ENCODE results near the gene RPS25. TPM values are rescaled to one million over a fixed set of nuclear protein-coding genes. Genes with fewer than 3 reads are reported as not detected.
A peak's percentile ranks its signal among the peaks of the same experiment; 100 is the strongest.
"Not testable (repeated sequence)": the region's sequence is repeated elsewhere in the genome, so short reads cannot be mapped to it uniquely, and the experiment has no call there.

RPS25 gene
- total RNA-seq, 1 donor from 2014 or later, result 609 TPM

DNA sequence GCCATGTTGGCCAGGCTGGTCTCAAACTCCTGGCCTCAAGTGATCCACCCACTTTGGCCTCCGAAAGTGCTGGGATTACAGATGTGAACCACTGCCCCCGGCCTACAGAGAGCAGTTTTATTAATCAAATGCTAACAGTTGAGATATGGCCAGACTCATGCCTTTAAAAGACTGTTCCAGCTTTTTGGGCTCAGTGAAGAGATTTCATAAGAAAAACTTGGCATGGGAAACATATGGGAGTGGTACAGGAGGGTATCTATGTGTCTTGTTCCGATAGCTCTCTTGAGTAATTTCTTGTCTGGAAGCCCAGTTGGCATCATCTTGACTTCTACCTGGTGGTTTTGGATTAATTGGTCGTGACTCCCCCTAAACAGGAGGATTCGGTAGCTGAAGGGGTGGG, 20.7 kb upstream of the RPS25 start:
- Mint-ChIP-seq H3K4me3 (ENCODE audit: unreplicated experiment) (no peak overlapping the region), H3K36me3 (ENCODE audit: low read depth) (no peaks in the 10 kb centered on the region), H3K9me3 (ENCODE audit: low read depth) (no peaks in the 10 kb centered on the region), H3K27me3 (ENCODE audit: low read depth) (no peaks in the 10 kb centered on the region), H3K4me1 (ENCODE audit: low read depth) (peaks cover 5% of the 10 kb centered on the region), H3K27ac (ENCODE audit: unreplicated experiment) (no peak overlapping the region)
- TF ChIP-seq, protein P1, sequence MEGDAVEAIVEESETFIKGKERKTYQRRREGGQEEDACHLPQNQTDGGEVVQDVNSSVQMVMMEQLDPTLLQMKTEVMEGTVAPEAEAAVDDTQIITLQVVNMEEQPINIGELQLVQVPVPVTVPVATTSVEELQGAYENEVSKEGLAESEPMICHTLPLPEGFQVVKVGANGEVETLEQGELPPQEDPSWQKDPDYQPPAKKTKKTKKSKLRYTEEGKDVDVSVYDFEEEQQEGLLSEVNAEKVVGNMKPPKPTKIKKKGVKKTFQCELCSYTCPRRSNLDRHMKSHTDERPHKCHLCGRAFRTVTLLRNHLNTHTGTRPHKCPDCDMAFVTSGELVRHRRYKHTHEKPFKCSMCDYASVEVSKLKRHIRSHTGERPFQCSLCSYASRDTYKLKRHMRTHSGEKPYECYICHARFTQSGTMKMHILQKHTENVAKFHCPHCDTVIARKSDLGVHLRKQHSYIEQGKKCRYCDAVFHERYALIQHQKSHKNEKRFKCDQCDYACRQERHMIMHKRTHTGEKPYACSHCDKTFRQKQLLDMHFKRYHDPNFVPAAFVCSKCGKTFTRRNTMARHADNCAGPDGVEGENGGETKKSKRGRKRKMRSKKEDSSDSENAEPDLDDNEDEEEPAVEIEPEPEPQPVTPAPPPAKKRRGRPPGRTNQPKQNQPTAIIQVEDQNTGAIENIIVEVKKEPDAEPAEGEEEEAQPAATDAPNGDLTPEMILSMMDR (IDR thresholded peaks at IDR 0.05), result no peak
- DNase-seq (ENCODE audit: low spot score), result peak; percentile 7

DNA sequence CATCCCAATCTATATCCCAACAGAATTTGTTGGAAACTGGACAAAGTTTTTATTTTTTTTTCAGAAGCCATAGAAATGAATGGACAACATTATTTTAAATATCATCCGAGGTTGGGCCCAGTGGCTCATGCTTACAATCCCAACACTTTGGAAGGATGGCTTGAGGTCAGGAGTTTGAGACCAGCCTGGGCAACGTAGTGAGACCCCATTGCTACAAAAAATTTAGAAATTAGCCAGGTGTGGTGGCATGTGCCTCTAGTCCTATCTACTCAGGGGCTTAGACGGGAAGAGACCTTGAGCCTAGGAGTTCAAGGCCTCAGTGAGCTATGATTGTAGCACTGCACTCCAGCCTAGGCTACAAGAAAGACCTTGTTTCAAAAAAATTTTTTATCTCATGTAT, 16.7 kb upstream of the RPS25 start:
- TF ChIP-seq, protein P1 (IDR thresholded peaks at IDR 0.05), result no peak
- H3K36me3 Mint-ChIP-seq (ENCODE audit: low read depth), result no peaks in the 10 kb centered on the region
- no peak overlapping the region for H3K4me3 Mint-ChIP-seq (ENCODE audit: unreplicated experiment)
- no peaks in the 10 kb centered on the region for H3K9me3 Mint-ChIP-seq (ENCODE audit: low read depth)
- H3K27ac Mint-ChIP-seq (ENCODE audit: unreplicated experiment), result no peak overlapping the region
- DNase-seq (ENCODE audit: low spot score), result no peak
- no peaks in the 10 kb centered on the region for H3K27me3 Mint-ChIP-seq (ENCODE audit: low read depth)
- peaks cover 2% of the 10 kb centered on the region for H3K4me1 Mint-ChIP-seq (ENCODE audit: low read depth)

DNA sequence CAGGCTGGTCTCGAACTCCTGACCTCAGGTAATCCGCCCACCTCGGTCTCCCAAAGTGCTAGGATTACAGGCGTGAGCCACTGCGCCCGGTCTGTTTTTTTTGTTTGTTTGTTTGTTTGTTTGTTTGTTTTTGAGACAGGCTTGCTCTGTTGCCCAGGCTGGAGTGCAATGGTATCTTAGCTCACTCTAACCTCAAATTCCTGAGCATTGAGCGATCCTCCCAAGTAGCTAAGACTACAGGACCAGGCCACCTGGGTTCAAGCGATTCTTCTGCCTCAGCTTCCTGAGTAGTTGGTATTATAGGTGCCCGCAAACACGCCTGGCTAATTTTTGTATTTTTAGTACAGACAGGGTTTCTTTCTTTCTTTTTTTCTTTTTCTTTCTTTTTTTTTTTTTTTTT, 15.3 kb upstream of the RPS25 start:
- H3K27ac Mint-ChIP-seq (ENCODE audit: unreplicated experiment); H3K4me3 Mint-ChIP-seq (ENCODE audit: unreplicated experiment); H3K9me3 Mint-ChIP-seq (ENCODE audit: low read depth); H3K36me3 Mint-ChIP-seq (ENCODE audit: low read depth); H3K27me3 Mint-ChIP-seq (ENCODE audit: low read depth): not testable (repeated sequence)
- H3K4me1 Mint-ChIP-seq (ENCODE audit: low read depth), result peaks cover 14% of the 10 kb centered on the region
- peak; percentile 5 for DNase-seq (ENCODE audit: low spot score)

DNA sequence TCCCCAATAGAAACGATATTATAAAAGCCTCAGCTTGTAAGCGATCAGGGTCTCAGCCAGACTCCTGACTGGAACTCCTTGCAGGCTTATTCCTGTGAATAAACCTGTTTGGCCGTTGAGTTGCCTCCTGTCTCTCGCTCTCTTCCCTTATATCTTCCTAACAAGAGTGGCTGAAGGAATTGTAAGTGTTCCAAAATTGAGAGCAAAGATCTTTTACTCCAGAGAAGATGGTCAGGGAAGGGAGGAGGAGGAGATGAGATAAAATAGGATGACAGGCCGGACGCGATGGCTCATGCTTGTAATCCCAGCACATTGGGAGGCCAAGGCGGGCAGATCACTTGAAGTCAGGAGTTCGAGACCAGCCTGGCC, 13.8 kb upstream of the RPS25 start:
- Mint-ChIP-seq H3K4me1 (ENCODE audit: low read depth) (peaks cover 14% of the 10 kb centered on the region), H3K9me3 (ENCODE audit: low read depth) (no peaks in the 10 kb centered on the region), H3K27ac (ENCODE audit: unreplicated experiment) (no peak overlapping the region), H3K36me3 (ENCODE audit: low read depth) (peaks cover 3% of the 10 kb centered on the region), H3K4me3 (ENCODE audit: unreplicated experiment) (no peak overlapping the region), H3K27me3 (ENCODE audit: low read depth) (no peaks in the 10 kb centered on the region)
- peak; percentile 4 for DNase-seq (ENCODE audit: low spot score)
- TF ChIP-seq, protein P1 (IDR thresholded peaks at IDR 0.05), result no peak

DNA sequence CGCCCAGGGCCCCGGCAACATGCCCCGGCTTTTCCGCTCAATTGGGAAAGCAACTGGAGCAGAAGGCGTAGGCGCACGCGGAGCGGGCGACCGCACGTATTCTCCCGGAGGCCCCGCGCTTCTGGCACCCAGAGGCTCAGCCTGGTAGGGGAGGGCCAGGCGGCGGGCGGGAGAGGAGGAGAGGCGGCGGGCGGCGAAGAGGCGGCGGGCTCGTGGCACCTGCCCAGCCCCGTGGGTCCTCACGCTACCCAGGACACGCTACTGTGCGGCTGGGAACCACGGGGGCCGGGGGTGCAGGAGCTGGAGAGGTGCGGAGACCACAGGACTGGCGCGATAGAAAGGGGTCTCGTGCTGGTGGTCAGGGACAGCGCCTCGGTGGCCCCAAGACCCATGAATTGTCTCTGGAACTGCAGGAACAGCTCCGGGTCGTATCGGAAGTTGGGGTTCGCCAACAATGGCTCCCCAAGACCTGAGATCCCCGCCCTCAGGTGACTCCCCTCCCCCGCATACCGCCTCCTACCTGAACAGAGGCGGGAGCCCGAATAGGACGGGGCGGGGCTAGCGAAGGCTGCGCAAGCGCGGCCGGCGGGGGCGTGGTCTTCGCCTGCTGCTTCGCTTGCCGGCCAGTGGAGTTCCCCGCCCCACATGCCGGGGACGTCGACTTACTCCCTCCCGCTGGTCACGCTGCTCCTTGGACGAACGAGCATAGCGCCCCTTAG, 12.3 kb upstream of the RPS25 start, which contains the start of gene SLC37A4:
Gene SLC37A4 (minus strand): TSS at position 549 of the 719 bp plus-strand sequence.
- peak within 1 kb of the TSS; percentile 10 for H3K27ac Mint-ChIP-seq (ENCODE audit: unreplicated experiment)
- H3K36me3 Mint-ChIP-seq (ENCODE audit: low read depth), result peaks cover 3% of the 10 kb centered on the region
- H3K9me3 Mint-ChIP-seq (ENCODE audit: low read depth), result no peaks in the 10 kb centered on the region
- peaks cover 14% of the 10 kb centered on the region for H3K4me1 Mint-ChIP-seq (ENCODE audit: low read depth)
- H3K4me3 Mint-ChIP-seq (ENCODE audit: unreplicated experiment), result peak within 1 kb of the TSS; percentile 76
- H3K27me3 Mint-ChIP-seq (ENCODE audit: low read depth), result no peaks in the 10 kb centered on the region
- DNase-seq (ENCODE audit: low spot score), result peak; percentile 99
- TF ChIP-seq, protein P1 (IDR thresholded peaks at IDR 0.05), result peak; percentile 89

DNA sequence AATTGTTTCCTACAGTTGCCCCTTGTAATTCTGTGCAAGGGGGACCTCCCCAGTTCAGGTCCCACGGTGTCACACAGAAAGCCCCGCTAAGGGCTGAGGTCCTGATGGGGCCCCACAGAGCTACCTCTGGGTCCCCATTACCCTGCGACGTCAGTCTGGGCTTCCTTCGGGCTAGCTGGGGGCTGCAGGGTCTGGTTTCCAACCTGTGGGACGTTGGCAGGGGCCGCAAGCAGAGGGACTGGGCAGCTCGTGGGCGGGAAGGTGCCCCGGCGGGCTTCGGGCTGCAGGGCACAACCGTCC, 11.8 kb upstream of the RPS25 start:
- H3K4me1 Mint-ChIP-seq (ENCODE audit: low read depth), result peaks cover 14% of the 10 kb centered on the region
- H3K4me3 Mint-ChIP-seq (ENCODE audit: unreplicated experiment), result peak overlapping the region; percentile 76
- no peak for DNase-seq (ENCODE audit: low spot score)
- TF ChIP-seq, protein P1 (IDR thresholded peaks at IDR 0.05), result no peak
- H3K27ac Mint-ChIP-seq (ENCODE audit: unreplicated experiment), result peak overlapping the region; percentile 8
- peaks cover 3% of the 10 kb centered on the region for H3K36me3 Mint-ChIP-seq (ENCODE audit: low read depth)
- H3K27me3 Mint-ChIP-seq (ENCODE audit: low read depth), result no peaks in the 10 kb centered on the region
- no peaks in the 10 kb centered on the region for H3K9me3 Mint-ChIP-seq (ENCODE audit: low read depth)
